Measurements from ENCODE around the gene LZTS3.
"Not testable (repeated sequence)": the region's sequence is repeated elsewhere in the genome, so short reads cannot be mapped to it uniquely, and the experiment has no call there.

LZTS3 gene

DNA sequence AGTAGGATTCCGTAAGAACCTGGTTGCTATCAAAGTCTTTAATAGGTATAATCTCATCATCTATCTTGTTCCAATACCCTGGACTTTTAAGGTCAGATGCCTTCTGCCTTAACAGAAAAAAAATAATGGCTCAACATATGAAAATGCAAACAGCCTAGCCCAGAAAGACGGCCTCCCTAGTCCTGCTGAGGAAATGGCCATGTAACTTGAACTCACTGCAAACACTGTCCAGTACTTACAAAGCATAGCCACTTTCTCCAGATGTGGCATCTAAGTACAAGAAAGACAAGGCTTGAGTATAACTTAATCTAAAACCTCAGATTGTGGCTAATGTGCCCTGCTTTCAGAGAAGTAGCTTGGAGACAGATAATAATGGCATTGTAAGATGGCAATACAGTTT is 40.2 kb downstream of the LZTS3 start:
- no peak for DNase-seq

- no peak for DNase-seq
Observed at GRCh38 chr20:3130051-3130600, 43.2 kb downstream of the LZTS3 start.

DNA sequence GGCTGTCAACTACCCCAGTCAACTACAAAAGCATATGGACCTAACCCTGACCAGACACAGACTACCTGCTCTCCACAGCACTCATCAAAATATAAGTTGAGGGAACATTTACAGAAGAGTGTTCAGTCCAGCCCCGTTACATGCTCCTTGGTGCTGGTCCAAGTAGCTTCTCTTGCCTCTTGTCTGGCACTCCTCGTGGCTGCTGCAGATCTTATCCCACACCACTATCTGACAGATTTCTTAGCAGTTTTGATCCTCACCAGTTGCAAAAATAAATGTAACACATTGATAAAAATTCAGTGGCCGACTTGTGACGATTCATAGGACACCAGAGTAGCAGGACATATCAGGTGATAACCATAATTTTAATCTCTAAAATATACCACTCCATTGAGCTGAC is 44.3 kb downstream of the LZTS3 start:
- DNase-seq = no peak

- DNase-seq = no peak
Observed at GRCh38 chr20:3128275-3128984, 44.9 kb downstream of the LZTS3 start.

GRCh38 chr20:3126527-3126859 is 46.9 kb downstream of the LZTS3 start:
- DNase-seq = no peak

DNA sequence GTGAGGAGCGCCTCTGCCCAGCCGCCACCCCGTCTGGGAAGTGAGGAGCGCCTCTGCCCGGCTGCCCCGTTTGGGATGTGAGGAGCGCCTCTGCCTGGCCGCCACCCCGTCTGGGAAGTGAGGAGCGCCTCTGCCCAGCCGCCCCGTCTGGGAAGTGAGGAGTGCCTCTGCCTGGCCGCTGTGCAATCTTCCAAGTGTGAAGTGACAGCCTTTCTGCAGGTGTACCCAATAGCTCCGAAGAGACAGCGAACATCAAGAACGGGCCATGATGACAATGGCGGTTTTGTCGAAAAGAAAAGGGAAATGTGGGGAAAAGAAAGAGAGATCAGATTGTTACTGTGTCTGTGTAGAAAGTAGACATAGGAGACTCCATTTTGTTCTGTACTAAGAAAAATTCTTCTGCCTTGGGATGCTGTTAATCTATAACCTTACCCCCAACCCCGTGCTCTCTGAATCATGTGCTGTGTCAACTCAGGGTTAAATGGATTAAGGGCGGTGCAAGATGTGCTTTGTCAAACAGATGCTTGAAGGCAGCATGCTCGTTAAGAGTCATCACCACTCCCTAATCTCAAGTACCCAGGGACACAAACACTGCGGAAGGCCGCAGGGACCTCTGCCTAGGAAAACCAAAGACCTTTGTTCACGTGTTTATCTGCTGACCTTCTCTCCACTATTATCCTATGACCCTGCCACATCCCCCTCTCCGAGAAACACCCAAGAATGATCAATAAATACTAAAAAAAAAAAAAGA is 47.4 kb downstream of the LZTS3 start:
- not testable (repeated sequence) for DNase-seq

- not testable (repeated sequence) for DNase-seq
Observed at GRCh38 chr20:3124773-3125560, 48.4 kb downstream of the LZTS3 start.

DNA sequence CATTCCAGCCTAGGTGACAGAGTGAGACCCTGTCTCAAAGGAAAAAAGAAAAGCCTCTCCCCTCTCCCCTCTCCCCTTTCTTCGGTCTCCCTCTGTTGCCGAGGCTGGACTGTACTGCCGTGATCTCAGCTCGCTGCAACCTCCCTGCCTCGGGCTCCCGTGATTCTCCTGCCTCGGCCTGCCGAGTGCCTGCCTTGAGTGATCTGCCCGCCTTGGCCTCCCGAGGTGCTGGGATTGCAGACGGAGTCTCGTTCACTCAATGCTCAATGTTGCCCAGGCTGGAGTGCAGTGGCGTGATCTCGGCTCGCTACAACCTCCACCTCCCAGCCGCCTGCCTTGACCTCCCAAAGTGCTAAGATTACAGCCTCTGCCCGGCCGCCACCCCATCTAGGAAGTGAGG is 49.2 kb downstream of the LZTS3 start:
- not testable (repeated sequence) for DNase-seq

DNA sequence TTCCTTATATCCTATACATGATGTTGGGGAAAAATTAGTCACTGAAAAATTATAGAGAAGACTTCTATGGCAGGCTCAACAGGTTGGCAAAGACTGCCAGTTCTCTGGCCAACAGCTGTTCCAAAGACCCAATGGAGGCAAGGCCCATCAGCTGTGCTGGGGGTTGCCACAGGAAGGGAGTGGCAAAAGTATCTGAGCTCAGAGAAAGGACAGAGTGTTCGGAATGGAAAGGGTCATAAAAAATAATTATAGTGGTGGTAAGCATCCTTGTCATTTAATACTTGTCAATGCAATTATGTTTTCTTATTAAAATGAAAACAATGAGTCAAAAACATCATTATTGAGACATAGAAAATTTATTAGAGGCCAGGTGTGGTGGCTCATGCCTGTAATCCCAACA is 49.8 kb downstream of the LZTS3 start:
- no peak for DNase-seq

GRCh38 chr20:3121955-3122610 is 51.3 kb downstream of the LZTS3 start:
- DNase-seq = no peak

GRCh38 chr20:3121271-3121911 is 52.0 kb downstream of the LZTS3 start:
- no peak for DNase-seq

- DNase-seq = no peak
Observed at GRCh38 chr20:3119044-3119443, 54.3 kb downstream of the LZTS3 start.

DNA sequence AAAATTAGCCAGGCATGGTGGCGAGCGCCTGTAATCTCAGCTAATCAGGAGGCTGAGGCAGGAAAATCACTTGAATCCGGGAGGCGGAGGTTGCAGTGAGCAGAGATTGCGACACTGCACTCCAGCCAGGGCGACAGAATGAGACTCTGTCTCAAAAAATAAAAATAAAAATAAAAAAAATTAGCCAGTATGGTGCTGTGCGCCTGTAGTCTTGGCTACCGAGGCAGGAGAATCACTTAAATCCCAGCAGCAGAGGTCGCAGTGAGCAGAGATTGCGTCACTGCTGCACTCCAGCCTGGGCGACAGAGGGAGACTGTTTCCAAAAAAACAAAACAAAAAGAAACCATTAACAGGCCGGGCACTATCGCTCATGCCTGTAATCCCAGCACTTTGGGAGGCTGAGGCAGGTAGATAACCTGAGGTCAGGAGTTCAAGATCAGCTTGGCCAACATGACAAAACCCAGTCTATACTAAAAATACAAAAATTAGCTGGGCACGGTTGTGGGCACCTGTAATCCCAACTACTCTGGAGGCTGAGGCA is 55.4 kb downstream of the LZTS3 start:
- DNase-seq = peak; percentile 47

GRCh38 chr20:3116341-3116740 is 57.0 kb downstream of the LZTS3 start:
- DNase-seq = no peak

- DNase-seq = peak; percentile 44
Observed at GRCh38 chr20:3115190-3116107, 57.9 kb downstream of the LZTS3 start.

Measured in HCEC 1CT (cell line).